Daoy (cell line): ENCODE data around the gene RASL10B. TPM values are rescaled to one million over a fixed set of nuclear protein-coding genes. Genes with fewer than 3 reads are reported as not detected.

Experiments used
- total RNA-seq: library from RNA; depleted of rRNA; stranded (reverse); fragments of >200 nt; shearing (Covaris generic); gene quantifications from 2 replicates; pipeline ENCODE4 v1.2.3, GENCODE V29; 2014; rRNA removed

Gene RASL10B
- total RNA-seq, 1 experiment from 2014 or later, result 3.5 TPM

Other genes starting within 250 kb of the RASL10B start
- 0.91 and 1.1 TPM in 2 replicates for gene SLFN12L, start 194.0 kb upstream of the RASL10B start, total RNA-seq
- gene SLFN14, start 170.8 kb upstream of the RASL10B start, total RNA-seq, result not detected in 2 replicates
- 11.0 and 13.5 TPM in 2 replicates for gene PEX12, start 153.1 kb upstream of the RASL10B start, total RNA-seq
- 87.9 and 88.1 TPM in 2 replicates for gene AP2B1, start 144.3 kb upstream of the RASL10B start, total RNA-seq
- gene GAS2L2, start 21.6 kb downstream of the RASL10B start, total RNA-seq, result not detected in 2 replicates
- not detected in 2 replicates for gene C17orf50, start 29.2 kb downstream of the RASL10B start, total RNA-seq
- 0.40 TPM in 1 of 2 replicates, not detected in the other for gene MMP28, start 64.0 kb downstream of the RASL10B start, total RNA-seq
- gene TAF15, start 77.8 kb downstream of the RASL10B start, total RNA-seq, result 12.1 and 15.9 TPM in 2 replicates
- gene HEATR9, start 137.3 kb downstream of the RASL10B start, total RNA-seq, result not detected in 2 replicates
- gene CCL5, start 148.7 kb downstream of the RASL10B start, total RNA-seq, result 9.0 and 14.4 TPM in 2 replicates
- 0.86 and 4.3 TPM in 2 replicates for gene RDM1, start 199.1 kb downstream of the RASL10B start, total RNA-seq
- not detected in 2 replicates for gene LYZL6, start 212.1 kb downstream of the RASL10B start, total RNA-seq
- not detected in 2 replicates for gene CCL16, start 249.9 kb downstream of the RASL10B start, total RNA-seq